ENCODE data around the gene ZBBX. TPM values are rescaled to one million over a fixed set of nuclear protein-coding genes. Genes with fewer than 3 reads are reported as not detected.

ZBBX gene
- total and polyA plus RNA-seq, 10 of the 15 experiments (the other 5 are each of a cell fraction or from before 2014, with no cell fraction given): 0.01 to 0.34 (median 0.17) TPM; not detected in 6

GRCh38 chr3:167228135-167228534 is 152.0 kb downstream of the ZBBX start:
- Histone ChIP-seq H4K20me1 (ENCODE audit: control insufficient read depth, insufficient read depth) (no peaks in the 10 kb centered on the region), H3K9ac (ENCODE audit: control insufficient read depth, insufficient read depth, low read length) (no peak overlapping the region), H3K4me3 (no peak overlapping the region), H3K4me2 (ENCODE audit: control insufficient read depth, insufficient read depth) (no peak overlapping the region), H3K9me3 (replicated peaks; ENCODE audit: control insufficient read depth, insufficient read depth, low read length) (no peaks in the 10 kb centered on the region), H3K4me1 (ENCODE audit: control insufficient read depth, insufficient read depth, low read length) (no peaks in the 10 kb centered on the region), H3K36me3 (ENCODE audit: control insufficient read depth in 2 of 2, insufficient read depth in 2 of 2, low read length in 1 of 2) (no peaks in the 10 kb centered on the region), H3K79me2 (ENCODE audit: control insufficient read depth, insufficient read depth, low read length) (no peaks in the 10 kb centered on the region), H3K27me3 (replicated peaks in 1 of 2; ENCODE audit: control insufficient read depth in 2 of 2, insufficient read depth in 2 of 2, low read length in 1 of 2) (no peaks in the 10 kb centered on the region), H2AFZ (ENCODE audit: control insufficient read depth, low read depth, low read length) (no peak overlapping the region), H3K27ac (ENCODE audit: control insufficient read depth, insufficient read depth) (no peak overlapping the region)
- SMC1A ChIA-PET (ENCODE audit: uncharacterized antibody, unreplicated experiment): no interaction called here
- WGBS (ENCODE audit: insufficient coverage, insufficient replicate concordance, low lambda C conversion rate, missing lambda C conversion rate): 23% methylated on average over 3 of the region's 3 CpGs
- ATAC-seq (no peak), DNase-seq (ENCODE audit: low read depth, low spot score) (no peak), FAIRE-seq (no peak)
- BruUV-seq (replicated peaks): no TSS peak
- CTCF ChIA-PET: no interaction called here
- RAD21 ChIA-PET (ENCODE audit: unreplicated experiment): no interaction called here
- POLR2A ChIA-PET: no interaction called here
- intact Hi-C loops (cut with micrococcal nuclease; ENCODE audit: unreplicated experiment) (no loop called here), in situ Hi-C loops (cut with MboI) (no loop called here)
- TF ChIP-seq SRF (IDR thresholded peaks at IDR 0.05; ENCODE audit: low read depth in 2 of 2, low read length in 2 of 2) (no peak), SMARCA5 (IDR thresholded peaks at IDR 0.05) (no peak), TCF7 (IDR thresholded peaks at IDR 0.05; ENCODE audit: borderline replicate concordance) (no peak), EP300 (IDR thresholded peaks at IDR 0.05; ENCODE audit: borderline replicate concordance in 1 of 2, control insufficient read depth in 1 of 2, low read depth in 2 of 2, low read length in 2 of 2) (no peak), HDGF (IDR thresholded peaks at IDR 0.05) (no peak), MTA2 (IDR thresholded peaks at IDR 0.05; ENCODE audit: low read depth) (no peak), MYB (IDR thresholded peaks at IDR 0.05; ENCODE audit: borderline replicate concordance, low read depth, low read length) (no peak), TARDBP (IDR thresholded peaks at IDR 0.05; ENCODE audit: borderline replicate concordance) (no peak), PML (IDR thresholded peaks at IDR 0.05; ENCODE audit: low read length) (no peak), MAX (IDR thresholded peaks at IDR 0.05; ENCODE audit: low read depth, low read length) (no peak), SREBF1 (IDR thresholded peaks at IDR 0.05; ENCODE audit: low read length) (no peak), SPI1 (IDR thresholded peaks at IDR 0.05; ENCODE audit: borderline replicate concordance, insufficient read depth, low read depth, low read length) (no peak), DPF2 (IDR thresholded peaks at IDR 0.05) (no peak), ZBED1 (IDR thresholded peaks at IDR 0.05; ENCODE audit: borderline replicate concordance) (no peak), SKIL (IDR thresholded peaks at IDR 0.05; ENCODE audit: low read depth, poor library complexity, severe bottlenecking) (no peak), WRNIP1 (IDR thresholded peaks at IDR 0.05; ENCODE audit: borderline replicate concordance, low read depth, low read length) (no peak), HDAC2 (IDR thresholded peaks at IDR 0.05) (no peak), STAT1 (conservative IDR thresholded peaks at IDR 0.05) (no peak)
